Measurements from ENCODE around the gene PODN.

GRCh38 chr1:53088616-53089300 lies 26.7 kb downstream of the PODN start:
- TF ChIP-seq CTCF (IDR thresholded peaks at IDR 0.05) (no peak), POLR2A (IDR thresholded peaks at IDR 0.05) (no peak)
